GM06990 (cell line): Measurements from ENCODE around the gene PRRT1B.

Experiments used
- DNase-seq: peaks from one replicate; pipeline ENCODE4 v3.0.0-alpha.2; 2011; ENCODE audit not compliant: insufficient read length; ENCODE audit errors: extremely low read depth
- H3K27me3 ChIP-seq: replicated peaks from 2 replicates; pipeline ENCODE4 v1.6.0; 2011; ENCODE audit warnings: low read length; ENCODE audit not compliant: control insufficient read depth, insufficient read depth
- H3K36me3 ChIP-seq: 2 replicates; pipeline ENCODE4 v1.5.1; 2011; ENCODE audit warnings: low read length; ENCODE audit not compliant: control insufficient read depth, insufficient read depth
- H3K4me3 ChIP-seq: replicated peaks from 2 replicates; pipeline ENCODE4 v1.5.1; 2011; ENCODE audit warnings: low read depth, mild to moderate bottlenecking, control low read depth, low read length
- CTCF ChIP-seq: IDR thresholded peaks from 2 replicates; pipeline ENCODE4 v1.5.1; 2011; ENCODE audit warnings: low read length, control low read depth, mild to moderate bottlenecking, inconsistent platforms; ENCODE audit not compliant: insufficient read depth, poor library complexity, severe bottlenecking

The PRRT1B gene

DNA sequence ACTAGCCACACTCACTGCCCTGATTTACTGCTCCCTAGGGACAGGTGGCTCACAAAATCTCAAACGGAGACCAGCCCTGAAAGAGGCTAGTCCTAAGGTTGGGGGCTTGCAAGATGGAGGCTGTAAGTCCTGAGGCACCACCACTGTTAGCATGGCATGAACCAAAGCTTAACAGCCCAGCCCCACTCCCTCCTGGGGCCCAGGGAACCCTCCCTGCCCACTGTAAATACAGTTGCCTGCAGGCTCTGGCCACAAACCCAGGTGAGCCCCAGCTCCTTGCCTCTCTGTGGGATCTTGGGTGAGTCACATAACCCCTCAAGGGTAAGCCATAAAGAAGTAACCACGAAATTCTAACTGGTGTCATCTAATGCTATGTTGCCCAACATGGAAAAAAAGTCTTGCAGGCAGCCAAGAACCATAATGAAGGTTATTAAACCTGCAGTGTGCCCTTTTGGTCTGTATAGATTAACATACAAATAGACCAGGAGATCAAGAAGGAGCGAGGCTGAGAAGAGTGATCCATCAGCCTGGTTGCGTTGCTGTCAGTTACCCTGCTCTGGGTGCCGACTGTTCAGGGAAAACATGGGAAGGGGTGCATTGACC is 44.3 kb upstream of the PRRT1B start:
- TF ChIP-seq CTCF = no peak
- Histone ChIP-seq H3K4me3 (no peak overlapping the region), H3K27me3 (no peaks in the 10 kb centered on the region), H3K36me3 (peaks cover 18% of the 10 kb centered on the region)
- no peak for DNase-seq

DNA sequence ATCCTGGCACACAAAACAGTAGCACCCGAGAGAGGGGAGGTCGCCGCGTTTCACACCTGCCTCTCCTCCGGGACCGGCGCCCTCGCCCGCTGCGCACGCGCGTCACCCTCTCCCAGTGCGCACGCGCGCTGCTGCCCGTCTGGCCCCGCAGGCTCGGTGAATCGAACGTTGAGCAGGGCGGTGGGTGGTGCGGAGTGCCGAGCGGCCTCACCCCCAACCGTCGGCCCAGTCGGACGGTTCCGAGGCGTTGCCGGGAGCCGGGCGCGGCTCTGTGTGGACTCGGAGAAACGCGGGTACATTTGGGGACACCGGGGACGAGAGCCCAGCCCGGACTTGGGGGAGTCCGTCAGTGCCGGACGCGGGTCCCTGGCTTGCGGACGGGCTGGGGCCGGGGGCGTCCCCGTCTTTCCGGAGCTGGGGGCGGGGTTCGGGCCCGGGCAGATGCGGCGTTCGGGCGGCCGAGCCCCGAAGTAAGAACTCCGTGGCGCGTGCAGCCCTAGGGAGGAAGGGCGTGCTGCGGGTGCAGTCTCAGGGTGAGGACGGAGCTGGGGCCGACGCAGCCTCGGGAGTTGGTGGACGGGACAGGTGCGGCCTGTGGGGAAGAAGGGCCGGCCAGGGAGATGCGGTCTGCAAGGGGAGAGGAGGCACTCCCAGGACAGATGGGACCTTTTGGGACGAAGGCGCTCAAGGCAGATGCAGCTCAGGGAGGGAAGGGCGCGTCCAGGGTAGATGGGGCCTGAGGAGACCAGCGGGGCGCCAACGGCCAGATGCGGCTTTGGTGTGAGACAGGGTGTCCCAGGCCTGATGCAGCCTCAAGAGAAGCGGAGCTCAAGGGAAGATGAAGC is 42.3 kb upstream of the PRRT1B start, which contains the start of gene POMT1:
Gene POMT1, plus strand, starts transcription at position 138 of the 845 bp plus-strand sequence. CDS start 1,301 bp downstream, outside the sequence.
- Histone ChIP-seq H3K36me3 (peaks cover 11% of the 10 kb centered on the region), H3K27me3 (no peaks in the 10 kb centered on the region), H3K4me3 (peak within 1 kb of the TSS; percentile 90)
- DNase-seq = peak; percentile 91
- no peak for TF ChIP-seq CTCF

- peak; percentile 22 for TF ChIP-seq CTCF
- Histone ChIP-seq H3K4me3 (peak overlapping the region; percentile 90), H3K36me3 (peaks cover 5% of the 10 kb centered on the region), H3K27me3 (no peaks in the 10 kb centered on the region)
- peak; percentile 33 for DNase-seq
These were observed 41.5 kb upstream of the PRRT1B start for GRCh38 chr9:131503626-131504465.

GRCh38 chr9:131505012-131505411 is 40.3 kb upstream of the PRRT1B start:
- no peak for TF ChIP-seq CTCF
- Histone ChIP-seq H3K36me3 (peaks cover 6% of the 10 kb centered on the region), H3K4me3 (no peak overlapping the region), H3K27me3 (no peaks in the 10 kb centered on the region)
- no peak for DNase-seq

DNA sequence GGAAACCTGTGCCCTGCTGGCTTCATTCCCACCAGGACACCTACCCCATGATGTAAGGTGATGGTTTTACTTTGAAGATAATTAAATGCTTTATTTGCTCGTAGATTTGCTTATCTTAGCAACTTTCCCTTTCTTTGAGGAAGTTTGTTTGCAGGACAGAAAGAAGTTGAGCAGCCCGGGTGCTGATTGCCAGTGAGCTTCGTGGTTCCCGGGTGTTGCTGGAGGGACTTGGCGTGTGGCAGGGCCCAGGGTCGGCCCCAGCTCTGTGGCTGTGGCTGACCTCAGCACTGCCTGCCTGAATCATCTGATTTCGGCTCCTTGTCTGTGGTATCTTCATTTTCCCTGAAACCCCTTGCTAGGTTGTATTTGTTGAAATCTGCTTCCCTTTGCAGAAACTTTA is 33.9 kb upstream of the PRRT1B start:
- Histone ChIP-seq H3K36me3 (peaks cover 15% of the 10 kb centered on the region), H3K4me3 (no peak overlapping the region), H3K27me3 (no peaks in the 10 kb centered on the region)
- no peak for TF ChIP-seq CTCF
- DNase-seq = no peak
